Mesothelial cell of epicardium (in vitro differentiated cells): ENCODE results near the gene CASTOR1. TPM values are rescaled to one million over a fixed set of nuclear protein-coding genes. Genes with fewer than 3 reads are reported as not detected.
"Not testable (repeated sequence)": the region's sequence is repeated elsewhere in the genome, so short reads cannot be mapped to it uniquely, and the experiment has no call there.

Experiments used
- DNase-seq, 2 experiments: peaks; one replicate each; pipeline ENCODE4 v3.0.0; 2021; ENCODE audit warnings: low spot score in 2 of 2; ENCODE audit not compliant: unreplicated experiment in 2 of 2
- H3K27ac Mint-ChIP-seq: 2 replicates; pipeline ENCODE4 v1.8.0; 2021; ENCODE audit warnings: mixed read lengths
- H3K27me3 Mint-ChIP-seq: 2 replicates; pipeline ENCODE4 v1.8.0; 2021; ENCODE audit warnings: low read depth, mixed read lengths
- H3K36me3 Mint-ChIP-seq: 2 replicates; pipeline ENCODE4 v1.8.0; 2021; ENCODE audit warnings: mixed read lengths
- H3K4me1 Mint-ChIP-seq: 2 replicates; pipeline ENCODE4 v1.8.0; 2021; ENCODE audit warnings: mixed read lengths
- H3K4me3 Mint-ChIP-seq: 2 replicates; pipeline ENCODE4 v1.8.0; 2021; ENCODE audit warnings: mild to moderate bottlenecking, moderate library complexity, mixed read lengths
- H3K9me3 Mint-ChIP-seq: 2 replicates; pipeline ENCODE4 v1.8.0; 2021; ENCODE audit warnings: mixed read lengths
- CTCF ChIP-seq: fragments of 200-600 bp; sonication (generic); IDR thresholded peaks from one replicate; pipeline ENCODE4 v1.5.0; 2021; ENCODE audit warnings: antibody characterized with exemption; ENCODE audit not compliant: unreplicated experiment
- total RNA-seq: library from RNA; stranded (reverse); gene quantifications from 3 replicates; pipeline ENCODE4 v1.2.1, GENCODE V29; 2021

The CASTOR1 gene
- total RNA-seq, result 10.9 to 13.5 TPM (median 13.5 TPM) in 3 replicates

GRCh38 chr22:30289141-30289979 lies at the start of gene CASTOR1:
TSS of gene CASTOR1 (minus strand) at chr22:30289505. CDS start at chr22:30289497, 8 bp downstream.
- H3K4me1 Mint-ChIP-seq, result peaks cover 15% of the 10 kb centered on the region

GRCh38 chr22:30338802-30339201 lies 49.5 kb upstream of the CASTOR1 start:
- H3K4me3 Mint-ChIP-seq, result no peak overlapping the region
- H3K9me3 Mint-ChIP-seq, result no peaks in the 10 kb centered on the region
- no peaks in the 10 kb centered on the region for H3K4me1 Mint-ChIP-seq
- H3K27me3 Mint-ChIP-seq, result no peaks in the 10 kb centered on the region
- no peak overlapping the region for H3K27ac Mint-ChIP-seq
- no peak for TF ChIP-seq CTCF
- DNase-seq, result no peak
- peaks cover 74% of the 10 kb centered on the region for H3K36me3 Mint-ChIP-seq

More at GRCh38 chr22:30289141-30289979, at the start of gene CASTOR1:
- Mint-ChIP-seq H3K36me3 (peaks cover 19% of the 10 kb centered on the region), H3K27ac (peak within 1 kb of the TSS; percentile 84), H3K27me3 (no peaks in the 10 kb centered on the region), H3K4me3 (peak within 1 kb of the TSS; percentile 70), H3K9me3 (no peaks in the 10 kb centered on the region)
- DNase-seq, result peak; percentile 91 to 95
- TF ChIP-seq CTCF, result no peak

GRCh38 chr22:30338341-30338740 lies 49.0 kb upstream of the CASTOR1 start:
- DNase-seq, H3K4me3 Mint-ChIP-seq, H3K9me3 Mint-ChIP-seq, H3K4me1 Mint-ChIP-seq, H3K27ac Mint-ChIP-seq, H3K27me3 Mint-ChIP-seq: not testable (repeated sequence)
- H3K36me3 Mint-ChIP-seq, result peaks cover 71% of the 10 kb centered on the region

- Mint-ChIP-seq H3K36me3 (peaks cover 68% of the 10 kb centered on the region), H3K27ac (no peak overlapping the region), H3K9me3 (no peaks in the 10 kb centered on the region), H3K4me1 (no peaks in the 10 kb centered on the region), H3K27me3 (no peaks in the 10 kb centered on the region), H3K4me3 (no peak overlapping the region)
- TF ChIP-seq CTCF, result no peak
- no peak for DNase-seq
These were observed 48.1 kb upstream of the CASTOR1 start for GRCh38 chr22:30337461-30337778.

- no peaks in the 10 kb centered on the region for H3K9me3 Mint-ChIP-seq
- no peak for TF ChIP-seq CTCF
- H3K36me3 Mint-ChIP-seq, result peaks cover 62% of the 10 kb centered on the region
- no peak for DNase-seq
- H3K4me3 Mint-ChIP-seq, result no peak overlapping the region
- no peaks in the 10 kb centered on the region for H3K4me1 Mint-ChIP-seq
- no peak overlapping the region for H3K27ac Mint-ChIP-seq
- H3K27me3 Mint-ChIP-seq, result no peaks in the 10 kb centered on the region
These were observed 47.6 kb upstream of the CASTOR1 start for GRCh38 chr22:30336752-30337460.

- H3K27ac Mint-ChIP-seq, result no peak overlapping the region
- peaks cover 4% of the 10 kb centered on the region for H3K4me1 Mint-ChIP-seq
- peaks cover 56% of the 10 kb centered on the region for H3K36me3 Mint-ChIP-seq
- H3K9me3 Mint-ChIP-seq, result no peaks in the 10 kb centered on the region
- no peak for TF ChIP-seq CTCF
- no peak for DNase-seq
- no peak overlapping the region for H3K4me3 Mint-ChIP-seq
- no peaks in the 10 kb centered on the region for H3K27me3 Mint-ChIP-seq
These were observed 45.9 kb upstream of the CASTOR1 start for GRCh38 chr22:30335236-30335635.
